Measurements from ENCODE around the gene TOMT.

- TF ChIP-seq, protein P1, sequence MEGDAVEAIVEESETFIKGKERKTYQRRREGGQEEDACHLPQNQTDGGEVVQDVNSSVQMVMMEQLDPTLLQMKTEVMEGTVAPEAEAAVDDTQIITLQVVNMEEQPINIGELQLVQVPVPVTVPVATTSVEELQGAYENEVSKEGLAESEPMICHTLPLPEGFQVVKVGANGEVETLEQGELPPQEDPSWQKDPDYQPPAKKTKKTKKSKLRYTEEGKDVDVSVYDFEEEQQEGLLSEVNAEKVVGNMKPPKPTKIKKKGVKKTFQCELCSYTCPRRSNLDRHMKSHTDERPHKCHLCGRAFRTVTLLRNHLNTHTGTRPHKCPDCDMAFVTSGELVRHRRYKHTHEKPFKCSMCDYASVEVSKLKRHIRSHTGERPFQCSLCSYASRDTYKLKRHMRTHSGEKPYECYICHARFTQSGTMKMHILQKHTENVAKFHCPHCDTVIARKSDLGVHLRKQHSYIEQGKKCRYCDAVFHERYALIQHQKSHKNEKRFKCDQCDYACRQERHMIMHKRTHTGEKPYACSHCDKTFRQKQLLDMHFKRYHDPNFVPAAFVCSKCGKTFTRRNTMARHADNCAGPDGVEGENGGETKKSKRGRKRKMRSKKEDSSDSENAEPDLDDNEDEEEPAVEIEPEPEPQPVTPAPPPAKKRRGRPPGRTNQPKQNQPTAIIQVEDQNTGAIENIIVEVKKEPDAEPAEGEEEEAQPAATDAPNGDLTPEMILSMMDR (conservative IDR thresholded peaks at IDR 0.05; ENCODE audit: low read depth, low read length): no peak
- TF ChIP-seq EZH2 (IDR thresholded peaks at IDR 0.05; ENCODE audit: low read length, unreplicated experiment) (no peak), EZH2phosphoT487 (IDR thresholded peaks at IDR 0.05; ENCODE audit: borderline replicate concordance, low read length) (no peak)
Observed at GRCh38 chr11:72144807-72145565, 39.3 kb downstream of the TOMT start.
